ENCODE results near the gene C17orf113. TPM values are rescaled to one million over a fixed set of nuclear protein-coding genes. Genes with fewer than 3 reads are reported as not detected.

The C17orf113 gene
- total RNA-seq, 2 donors from 2014 or later, result 0.84 to 1.2 TPM

- H3K27me3 ChIP-seq, result no peaks in the 10 kb centered on the region
- no peak overlapping the region for H3K9ac ChIP-seq (ENCODE audit: low read depth in 2 of 2, low read length in 2 of 2)
- H3K27ac ChIP-seq, result no peak overlapping the region
- TF ChIP-seq CTCF (IDR thresholded peaks at IDR 0.05), result no peak
- DNase-seq, result no peak
- H3K4me3 ChIP-seq, result no peak overlapping the region
- intact Hi-C loops (cut with DNase I), result no loop called here
- no peaks in the 10 kb centered on the region for H3K9me3 ChIP-seq
- no peaks in the 10 kb centered on the region for H3K36me3 ChIP-seq
- peaks cover 3% of the 10 kb centered on the region for H3K4me1 ChIP-seq
Observed at GRCh38 chr17:42053731-42054500, 3.5 kb upstream of the C17orf113 start.

GRCh38 chr17:42052346-42052877, 2.0 kb upstream of the C17orf113 start:
- no peaks in the 10 kb centered on the region for H3K36me3 ChIP-seq
- no peaks in the 10 kb centered on the region for H3K27me3 ChIP-seq
- TF ChIP-seq CTCF (IDR thresholded peaks at IDR 0.05), result no peak

GRCh38 chr17:42051645-42052044, 1.2 kb upstream of the C17orf113 start:
- no peak for TF ChIP-seq CTCF (IDR thresholded peaks at IDR 0.05)
- Histone ChIP-seq H3K9ac (ENCODE audit: low read depth in 2 of 2, low read length in 2 of 2) (no peak overlapping the region), H3K9me3 (no peaks in the 10 kb centered on the region), H3K27me3 (no peaks in the 10 kb centered on the region), H3K27ac (no peak overlapping the region), H3K4me3 (no peak overlapping the region), H3K36me3 (no peaks in the 10 kb centered on the region), H3K4me1 (peaks cover 3% of the 10 kb centered on the region)
- DNase-seq, result no peak
- intact Hi-C loops (cut with DNase I), result no loop called here

More at GRCh38 chr17:42052346-42052877, 2.0 kb upstream of the C17orf113 start:
- H3K9ac ChIP-seq (ENCODE audit: low read depth in 2 of 2, low read length in 2 of 2), result no peak overlapping the region
- no peaks in the 10 kb centered on the region for H3K9me3 ChIP-seq
- no peak overlapping the region for H3K4me3 ChIP-seq
- intact Hi-C loops (cut with DNase I), result no loop called here
- H3K27ac ChIP-seq, result no peak overlapping the region
- DNase-seq, result no peak
- peaks cover 3% of the 10 kb centered on the region for H3K4me1 ChIP-seq

- peak overlapping the region; percentile 80 for H3K4me3 ChIP-seq
- H3K27ac ChIP-seq, result no peak overlapping the region
- H3K27me3 ChIP-seq, result no peaks in the 10 kb centered on the region
- peaks cover 3% of the 10 kb centered on the region for H3K4me1 ChIP-seq
- peak overlapping the region; percentile 44 to 55 for H3K9ac ChIP-seq (ENCODE audit: low read depth in 2 of 2, low read length in 2 of 2)
- peak; percentile 31 for DNase-seq
- H3K9me3 ChIP-seq, result no peaks in the 10 kb centered on the region
- no peaks in the 10 kb centered on the region for H3K36me3 ChIP-seq
- intact Hi-C loops (cut with DNase I), result no loop called here
- no peak for TF ChIP-seq CTCF (IDR thresholded peaks at IDR 0.05)
Observed at GRCh38 chr17:42051013-42051400, 606 bp upstream of the C17orf113 start.

GRCh38 chr17:42049834-42050392, 488 bp downstream of the C17orf113 start:
- peak; percentile 32 for DNase-seq
- Histone ChIP-seq H3K4me3 (peak overlapping the region; percentile 80), H3K36me3 (no peaks in the 10 kb centered on the region), H3K27ac (no peak overlapping the region), H3K4me1 (peaks cover 3% of the 10 kb centered on the region), H3K27me3 (no peaks in the 10 kb centered on the region), H3K9me3 (no peaks in the 10 kb centered on the region), H3K9ac (ENCODE audit: low read depth in 2 of 2, low read length in 2 of 2) (peak overlapping the region; percentile 57 to 77)
- intact Hi-C loops (cut with DNase I), result no loop called here
- no peak for TF ChIP-seq CTCF (IDR thresholded peaks at IDR 0.05)

All from colonic mucosa (tissue), 4 donors.